Body of pancreas (tissue), 4 donors: Measurements from ENCODE around the gene KRT24.

Experiments
- CTCF ChIP-seq, 7 experiments: fragments of 450-650 bp in 4 of 7; fragments of 200-600 bp in 3 of 7; sonication (generic) in 3 of 7; IDR thresholded peaks; one replicate each; pipeline ENCODE4 v1.5.1; 2016 to 2019; ENCODE audit warnings: antibody characterized with exemption in 7 of 7
- POLR2A ChIP-seq, 3 donors: fragments of 450-650 bp; IDR thresholded peaks; one replicate each; pipeline ENCODE4 v1.6.1; 2016; ENCODE audit warnings: antibody characterized with exemption in 3 of 3, mild to moderate bottlenecking in 2 of 3

- TF ChIP-seq CTCF (IDR thresholded peaks at IDR 0.05) (no peak), POLR2A (IDR thresholded peaks at IDR 0.05) (no peak)
Observed at GRCh38 chr17:40714473-40714872, 10.9 kb upstream of the KRT24 start.
